HCT116 (cell line): ENCODE measurements around the gene CD59. TPM values are rescaled to one million over a fixed set of nuclear protein-coding genes. Genes with fewer than 3 reads are reported as not detected.

Experiments
- ATAC-seq: fragments of 200-7000 bp; cut with Tn5 transposase; 2 replicates; pipeline ENCODE4 v1.9.1; 2020; ENCODE audit warnings: mild to moderate bottlenecking, moderate library complexity
- BruUV-seq: library from RNA; stranded (reverse); fragments of 400-500 nt; replicated peaks from 2 replicates; lab custom pipeline; 2021; lab: Mats Ljungman, UMichigan
- CTCF ChIA-PET: fragments of 300-600 bp; sonication (Branson Sonifier 250); formaldehyde crosslinking; loops from one replicate; lab custom pipeline; 2021; ENCODE audit warnings: antibody characterized with exemption; lab: Charles Lee
- POLR2A ChIA-PET: fragments of 300-600, 350-600 bp; sonication (Branson Sonifier 250); formaldehyde crosslinking; loops from one replicate; lab custom pipeline; 2021; ENCODE audit warnings: antibody characterized with exemption; lab: Charles Lee
- RAD21 ChIA-PET, 2 experiments: fragments of 300-600 bp; sonication (Branson Sonifier 250); formaldehyde crosslinking; loops; one replicate each; lab custom pipeline; 2023; ENCODE audit warnings: low total read pairs in 2 of 2; ENCODE audit not compliant: uncharacterized antibody in 2 of 2, unreplicated experiment in 2 of 2, low non-redundant PET in 1 of 2; lab: Charles Lee
- DNase-seq: peaks from one replicate; pipeline ENCODE4 v3.0.0-alpha.2; 2010; ENCODE audit warnings: low read depth, low spot score
- H2AFZ ChIP-seq: fragments of 200-600 bp; shearing (Covaris generic), sonication (generic); 2 replicates; pipeline ENCODE4 v1.6.1; 2017; ENCODE audit warnings: low read depth, mixed run types, mixed read lengths, antibody characterized with exemption, low read length; ENCODE audit not compliant: poor library complexity, severe bottlenecking
- H3K27ac ChIP-seq: 2 replicates; pipeline ENCODE4 v1.5.1; 2012; ENCODE audit warnings: low read depth, low read length
- H3K27me3 ChIP-seq: fragments of 200-600 bp; sonication (generic); 2 replicates; pipeline ENCODE4 v1.6.1; 2016; ENCODE audit warnings: mixed run types, low read length, mixed read lengths; ENCODE audit not compliant: insufficient read depth
- H3K36me3 ChIP-seq, 2 experiments: fragments of 200-500 bp in 1 of 2; fragments of 200-600 bp in 1 of 2; sonication (Bioruptor generic) in 1 of 2; sonication (generic) in 1 of 2; 2 replicates each; pipeline versions ENCODE4 v1.5.1 to v1.6.1; 2014 to 2016; ENCODE audit warnings: low read length in 2 of 2, inconsistent platforms in 1 of 2, mixed read lengths in 1 of 2, mixed run types in 1 of 2; ENCODE audit not compliant: insufficient read depth in 2 of 2, control insufficient read depth in 1 of 2
- H3K4me1 ChIP-seq, 2 experiments: fragments of 200-600 bp in 1 of 2; sonication (generic) in 1 of 2; 2 replicates each; pipeline versions ENCODE4 v1.5.1 to v1.6.1; 2012 to 2017; ENCODE audit warnings: low read length in 2 of 2, inconsistent platforms in 1 of 2, mild to moderate bottlenecking in 1 of 2, mixed read lengths in 1 of 2, mixed run types in 1 of 2, moderate library complexity in 1 of 2; ENCODE audit not compliant: insufficient read depth in 2 of 2, control insufficient read depth in 1 of 2
- H3K4me2 ChIP-seq: fragments of 200-600 bp; sonication (generic); 2 replicates; pipeline ENCODE4 v1.6.1; 2017; ENCODE audit warnings: mixed run types, low read length, mixed read lengths
- H3K4me3 ChIP-seq, 2 experiments: fragments of 200-600 bp in 1 of 2; sonication (generic) in 1 of 2; replicated peaks in 1 of 2; 2 replicates each; pipeline ENCODE4 v1.5.1; 2011 to 2016; ENCODE audit warnings: low read length in 2 of 2, control low read depth in 1 of 2, low read depth in 1 of 2, mild to moderate bottlenecking in 1 of 2, mixed read lengths in 1 of 2, mixed run types in 1 of 2
- H3K79me2 ChIP-seq: fragments of 200-600 bp; sonication (generic); 2 replicates; pipeline ENCODE4 v1.6.1; 2017; ENCODE audit warnings: mild to moderate bottlenecking, mixed run types, low read length, moderate library complexity, mixed read lengths; ENCODE audit not compliant: insufficient read depth
- H3K9ac ChIP-seq: fragments of 200-600 bp; sonication (generic); 2 replicates; pipeline ENCODE4 v1.6.1; 2016; ENCODE audit warnings: low read length, mixed read lengths
- H3K9me2 ChIP-seq: fragments of 200-600 bp; sonication (generic), shearing (Covaris generic); 2 replicates; pipeline ENCODE4 v1.6.1; 2017; ENCODE audit warnings: mixed run types, mild to moderate bottlenecking, moderate library complexity; ENCODE audit not compliant: insufficient read depth
- H3K9me3 ChIP-seq, 2 experiments: fragments of 200-500 bp in 1 of 2; fragments of 200-600 bp in 1 of 2; sonication (Bioruptor generic) in 1 of 2; sonication (generic) in 1 of 2; 2 replicates each; pipeline ENCODE4 v1.6.1; 2014 to 2017; ENCODE audit warnings: low read length in 2 of 2, mixed read lengths in 2 of 2, inconsistent platforms in 1 of 2, low read depth in 1 of 2, mild to moderate bottlenecking in 1 of 2, mixed run types in 1 of 2, moderate library complexity in 1 of 2; ENCODE audit not compliant: control insufficient read depth in 1 of 2, insufficient read depth in 1 of 2
- H4K20me1 ChIP-seq: fragments of 200-600 bp; sonication (generic), shearing (Covaris generic); 2 replicates; pipeline ENCODE4 v1.6.1; 2017; ENCODE audit warnings: mixed run types, mild to moderate bottlenecking, moderate library complexity; ENCODE audit not compliant: insufficient read depth
- ATF3 ChIP-seq: IDR thresholded peaks from 2 replicates; pipeline ENCODE4 v1.6.1; 2012
- CTCF ChIP-seq, 3 experiments: fragments of 200-600 bp in 1 of 3; sonication (generic) in 1 of 3; IDR thresholded peaks in 2 of 3; conservative IDR thresholded peaks in 1 of 3; 2 replicates each; pipeline ENCODE4 v1.5.1; 2012 to 2017; ENCODE audit warnings: low read depth in 2 of 3, low read length in 2 of 3, antibody characterized with exemption in 1 of 3, borderline replicate concordance in 1 of 3, control low read depth in 1 of 3, mild to moderate bottlenecking in 1 of 3, mixed read lengths in 1 of 3, mixed run types in 1 of 3, moderate library complexity in 1 of 3; ENCODE audit not compliant: insufficient read depth in 1 of 3
- EZH2 ChIP-seq: fragments of 200-600 bp; sonication (generic); IDR thresholded peaks from 2 replicates; pipeline ENCODE4 v1.6.1; 2017; ENCODE audit warnings: antibody characterized with exemption, mixed run types
- EZH2phosphoT487 ChIP-seq: fragments of 200-600 bp; IDR thresholded peaks from 2 replicates; pipeline ENCODE4 v1.6.1; 2018; ENCODE audit warnings: antibody characterized with exemption, borderline replicate concordance
- FOSL1 ChIP-seq: IDR thresholded peaks from 2 replicates; pipeline ENCODE4 v1.6.1; 2012; ENCODE audit warnings: low read depth
- POLR2AphosphoS5 ChIP-seq: IDR thresholded peaks from 2 replicates; pipeline ENCODE4 v1.6.1; 2011; ENCODE audit warnings: mild to moderate bottlenecking, low read depth, low read length, moderate library complexity
- RAD21 ChIP-seq: IDR thresholded peaks from 2 replicates; pipeline ENCODE4 v1.6.1; 2012; ENCODE audit warnings: low read depth, mild to moderate bottlenecking
- REST ChIP-seq: IDR thresholded peaks from 2 replicates; pipeline ENCODE4 v1.6.1; 2012; ENCODE audit warnings: low read depth
- intact Hi-C: fragments of 100-400 bp; cut with micrococcal nuclease; formaldehyde crosslinking; loops from 2 replicates; pipeline ENCODE4 v1.10.0; 2022
- total RNA-seq: library from RNA; stranded (reverse); gene quantifications from one replicate; pipeline ENCODE4 v1.2.1, GENCODE V29; 2021; ENCODE audit not compliant: unreplicated experiment

CD59 gene
- total RNA-seq, 1 experiment from 2014 or later, result 122 TPM

GRCh38 chr11:33719587-33719986 lies 16.6 kb downstream of the CD59 start:
- POLR2A ChIA-PET, result no interaction called here
- RAD21 ChIA-PET, result no interaction called here
- intact Hi-C loops, result no loop called here
- ATAC-seq (no peak), DNase-seq (no peak)
- Histone ChIP-seq H4K20me1 (peaks cover 5% of the 10 kb centered on the region; the same call in 1 of the 2 replicates), H3K27me3 (no peaks in the 10 kb centered on the region), H3K36me3 (peaks cover 12 to 17% of the 10 kb centered on the region in 2 experiments; a peak in 3 of 4 replicates), H3K9me2 (no peaks in the 10 kb centered on the region), H3K9me3 (no peaks in the 10 kb centered on the region), H3K4me2 (no peak overlapping the region), H3K4me3 (no peak overlapping the region), H2AFZ (no peak overlapping the region), H3K79me2 (peaks cover 68% of the 10 kb centered on the region), H3K4me1 (peaks cover 21 to 32% of the 10 kb centered on the region in 2 experiments), H3K27ac (no peak overlapping the region), H3K9ac (no peak overlapping the region)
- BruUV-seq, result no TSS peak
- TF ChIP-seq EZH2, result no peak
- TF ChIP-seq RAD21, result no peak
- TF ChIP-seq ATF3, result no peak
- no peak for TF ChIP-seq POLR2AphosphoS5
- no peak for TF ChIP-seq FOSL1
- no peak for TF ChIP-seq REST
- TF ChIP-seq CTCF (IDR thresholded peaks at IDR 0.05 in 2 of 3, conservative IDR thresholded peaks at IDR 0.05 in 1 of 3; ENCODE audit: borderline replicate concordance in 1 of 3, insufficient read depth in 1 of 3, low read depth in 2 of 3, low read length in 2 of 3), result no peak
- no peak for TF ChIP-seq EZH2phosphoT487
- CTCF ChIA-PET, result no interaction called here
